ENCODE measurements around the gene PINK1.

Gene PINK1

GRCh38 chr1:20610970-20611369, 22.3 kb upstream of the PINK1 start:
- Histone ChIP-seq H3K9me3 (ENCODE audit: control insufficient read depth, low read length) (no peaks in the 10 kb centered on the region), H3K36me3 (ENCODE audit: control insufficient read depth, insufficient read depth, low read length) (no peaks in the 10 kb centered on the region), H3K4me1 (ENCODE audit: control insufficient read depth, insufficient read depth, low read length) (no peaks in the 10 kb centered on the region), H3K27ac (ENCODE audit: insufficient read depth, low read depth, low read length, poor library complexity, severe bottlenecking) (no peak overlapping the region), H3K4me3 (ENCODE audit: insufficient read depth, low read depth, low read length) (no peak overlapping the region), H3K27me3 (ENCODE audit: control insufficient read depth, insufficient read depth, low read length, poor library complexity, severe bottlenecking) (no peaks in the 10 kb centered on the region)
- 86 to 96% methylated on average over 2 of the region's 2 CpGs for WGBS, 2 experiments

- Histone ChIP-seq H3K27me3 (ENCODE audit: control insufficient read depth, insufficient read depth, low read length, poor library complexity, severe bottlenecking) (no peaks in the 10 kb centered on the region), H3K4me3 (ENCODE audit: insufficient read depth, low read depth, low read length) (no peak overlapping the region), H3K4me1 (ENCODE audit: control insufficient read depth, insufficient read depth, low read length) (peaks cover 4% of the 10 kb centered on the region), H3K9me3 (ENCODE audit: control insufficient read depth, low read length) (no peaks in the 10 kb centered on the region), H3K36me3 (ENCODE audit: control insufficient read depth, insufficient read depth, low read length) (no peaks in the 10 kb centered on the region), H3K27ac (ENCODE audit: insufficient read depth, low read depth, low read length, poor library complexity, severe bottlenecking) (no peak overlapping the region)
- WGBS, 2 experiments = 92 to 97% methylated on average over 5 of the region's 5 CpGs
These were observed 21.6 kb upstream of the PINK1 start for GRCh38 chr1:20611652-20612051.

- WGBS, 2 experiments = 90% methylated on average over 11 of the region's 11 CpGs
- Histone ChIP-seq H3K27ac (ENCODE audit: insufficient read depth, low read depth, low read length, poor library complexity, severe bottlenecking) (no peak overlapping the region), H3K36me3 (ENCODE audit: control insufficient read depth, insufficient read depth, low read length) (no peaks in the 10 kb centered on the region), H3K4me1 (ENCODE audit: control insufficient read depth, insufficient read depth, low read length) (peaks cover 4% of the 10 kb centered on the region), H3K9me3 (ENCODE audit: control insufficient read depth, low read length) (no peaks in the 10 kb centered on the region), H3K4me3 (ENCODE audit: insufficient read depth, low read depth, low read length) (no peak overlapping the region), H3K27me3 (ENCODE audit: control insufficient read depth, insufficient read depth, low read length, poor library complexity, severe bottlenecking) (no peaks in the 10 kb centered on the region)
These were observed 21.0 kb upstream of the PINK1 start for GRCh38 chr1:20612221-20612746.

- 80 to 84% methylated on average over 3 of the region's 3 CpGs for WGBS, 2 experiments
- Histone ChIP-seq H3K36me3 (ENCODE audit: control insufficient read depth, insufficient read depth, low read length) (no peaks in the 10 kb centered on the region), H3K9me3 (ENCODE audit: control insufficient read depth, low read length) (no peaks in the 10 kb centered on the region), H3K4me1 (ENCODE audit: control insufficient read depth, insufficient read depth, low read length) (peaks cover 4% of the 10 kb centered on the region), H3K27ac (ENCODE audit: insufficient read depth, low read depth, low read length, poor library complexity, severe bottlenecking) (no peak overlapping the region), H3K27me3 (ENCODE audit: control insufficient read depth, insufficient read depth, low read length, poor library complexity, severe bottlenecking) (no peaks in the 10 kb centered on the region), H3K4me3 (ENCODE audit: insufficient read depth, low read depth, low read length) (no peak overlapping the region)
These were observed 19.1 kb upstream of the PINK1 start for GRCh38 chr1:20614131-20614579.

- no peaks in the 10 kb centered on the region for H3K36me3 ChIP-seq (ENCODE audit: control insufficient read depth, insufficient read depth, low read length)
- peaks cover 4% of the 10 kb centered on the region for H3K4me1 ChIP-seq (ENCODE audit: control insufficient read depth, insufficient read depth, low read length)
- no peak overlapping the region for H3K4me3 ChIP-seq (ENCODE audit: insufficient read depth, low read depth, low read length)
- H3K27me3 ChIP-seq (ENCODE audit: control insufficient read depth, insufficient read depth, low read length, poor library complexity, severe bottlenecking) = no peaks in the 10 kb centered on the region
- H3K27ac ChIP-seq (ENCODE audit: insufficient read depth, low read depth, low read length, poor library complexity, severe bottlenecking) = no peak overlapping the region
- 80 to 83% methylated on average over 19 to 20 of the region's 20 CpGs for WGBS, 2 experiments
- no peaks in the 10 kb centered on the region for H3K9me3 ChIP-seq (ENCODE audit: control insufficient read depth, low read length)
These were observed 17.1 kb upstream of the PINK1 start for GRCh38 chr1:20615946-20616846.

GRCh38 chr1:20616847-20617487, 16.3 kb upstream of the PINK1 start:
- no peaks in the 10 kb centered on the region for H3K9me3 ChIP-seq (ENCODE audit: control insufficient read depth, low read length)
- H3K27ac ChIP-seq (ENCODE audit: insufficient read depth, low read depth, low read length, poor library complexity, severe bottlenecking) = no peak overlapping the region
- 96 to 100% methylated on average over 3 of the region's 3 CpGs for WGBS, 2 experiments
- H3K27me3 ChIP-seq (ENCODE audit: control insufficient read depth, insufficient read depth, low read length, poor library complexity, severe bottlenecking) = no peaks in the 10 kb centered on the region
- peaks cover 4% of the 10 kb centered on the region for H3K4me1 ChIP-seq (ENCODE audit: control insufficient read depth, insufficient read depth, low read length)
- no peak overlapping the region for H3K4me3 ChIP-seq (ENCODE audit: insufficient read depth, low read depth, low read length)
- no peaks in the 10 kb centered on the region for H3K36me3 ChIP-seq (ENCODE audit: control insufficient read depth, insufficient read depth, low read length)

GRCh38 chr1:20618550-20618949, 14.7 kb upstream of the PINK1 start:
- H3K27me3 ChIP-seq (ENCODE audit: control insufficient read depth, insufficient read depth, low read length, poor library complexity, severe bottlenecking) = no peaks in the 10 kb centered on the region
- no peak overlapping the region for H3K27ac ChIP-seq (ENCODE audit: insufficient read depth, low read depth, low read length, poor library complexity, severe bottlenecking)
- peaks cover 4% of the 10 kb centered on the region for H3K4me1 ChIP-seq (ENCODE audit: control insufficient read depth, insufficient read depth, low read length)
- no peaks in the 10 kb centered on the region for H3K36me3 ChIP-seq (ENCODE audit: control insufficient read depth, insufficient read depth, low read length)
- no peaks in the 10 kb centered on the region for H3K9me3 ChIP-seq (ENCODE audit: control insufficient read depth, low read length)
- H3K4me3 ChIP-seq (ENCODE audit: insufficient read depth, low read depth, low read length) = no peak overlapping the region
- WGBS, 2 experiments = 91 to 96% methylated on average over 4 of the region's 4 CpGs

- H3K9me3 ChIP-seq (ENCODE audit: control insufficient read depth, low read length) = no peaks in the 10 kb centered on the region
- no peaks in the 10 kb centered on the region for H3K36me3 ChIP-seq (ENCODE audit: control insufficient read depth, insufficient read depth, low read length)
- no peaks in the 10 kb centered on the region for H3K27me3 ChIP-seq (ENCODE audit: control insufficient read depth, insufficient read depth, low read length, poor library complexity, severe bottlenecking)
- 98 to 100% methylated on average over 1 of the region's 1 CpG for WGBS, 2 experiments
- H3K4me1 ChIP-seq (ENCODE audit: control insufficient read depth, insufficient read depth, low read length) = peaks cover 4% of the 10 kb centered on the region
- no peak overlapping the region for H3K27ac ChIP-seq (ENCODE audit: insufficient read depth, low read depth, low read length, poor library complexity, severe bottlenecking)
- H3K4me3 ChIP-seq (ENCODE audit: insufficient read depth, low read depth, low read length) = no peak overlapping the region
These were observed 13.3 kb upstream of the PINK1 start for GRCh38 chr1:20619999-20620398.

- no peak overlapping the region for H3K27ac ChIP-seq (ENCODE audit: insufficient read depth, low read depth, low read length, poor library complexity, severe bottlenecking)
- H3K4me3 ChIP-seq (ENCODE audit: insufficient read depth, low read depth, low read length) = no peak overlapping the region
- H3K27me3 ChIP-seq (ENCODE audit: control insufficient read depth, insufficient read depth, low read length, poor library complexity, severe bottlenecking) = no peaks in the 10 kb centered on the region
- 73 to 79% methylated on average over 6 of the region's 6 CpGs for WGBS, 2 experiments
- no peaks in the 10 kb centered on the region for H3K9me3 ChIP-seq (ENCODE audit: control insufficient read depth, low read length)
- peaks cover 4% of the 10 kb centered on the region for H3K4me1 ChIP-seq (ENCODE audit: control insufficient read depth, insufficient read depth, low read length)
- H3K36me3 ChIP-seq (ENCODE audit: control insufficient read depth, insufficient read depth, low read length) = no peaks in the 10 kb centered on the region
These were observed 12.2 kb upstream of the PINK1 start for GRCh38 chr1:20621012-20621411.

GRCh38 chr1:20624709-20625108, 8.5 kb upstream of the PINK1 start:
- Histone ChIP-seq H3K4me1 (ENCODE audit: control insufficient read depth, insufficient read depth, low read length) (peaks cover 5% of the 10 kb centered on the region), H3K36me3 (ENCODE audit: control insufficient read depth, insufficient read depth, low read length) (no peaks in the 10 kb centered on the region), H3K4me3 (ENCODE audit: insufficient read depth, low read depth, low read length) (no peak overlapping the region), H3K9me3 (ENCODE audit: control insufficient read depth, low read length) (no peaks in the 10 kb centered on the region), H3K27ac (ENCODE audit: insufficient read depth, low read depth, low read length, poor library complexity, severe bottlenecking) (no peak overlapping the region), H3K27me3 (ENCODE audit: control insufficient read depth, insufficient read depth, low read length, poor library complexity, severe bottlenecking) (no peaks in the 10 kb centered on the region)
- WGBS, 2 experiments = 81% methylated on average over 1 of the region's 1 CpG

All from ectodermal cell (in vitro differentiated cells).